GM18909 (cell line): ENCODE data around the gene MED1.
"Not testable (repeated sequence)": the region's sequence is repeated elsewhere in the genome, so short reads cannot be mapped to it uniquely, and the experiment has no call there.

Experiments
- ATAC-seq: cut with Tn5 transposase; IDR thresholded peaks from one replicate; pipeline ENCODE4 v1.9.1; 2021; ENCODE audit warnings: mild to moderate bottlenecking; ENCODE audit not compliant: unreplicated experiment, poor library complexity

Gene MED1

GRCh38 chr17:39376434-39376833 is 74.6 kb downstream of the MED1 start:
- ATAC-seq = no peak

- not testable (repeated sequence) for ATAC-seq
Measured at GRCh38 chr17:39367805-39368204, 83.3 kb downstream of the MED1 start.

DNA sequence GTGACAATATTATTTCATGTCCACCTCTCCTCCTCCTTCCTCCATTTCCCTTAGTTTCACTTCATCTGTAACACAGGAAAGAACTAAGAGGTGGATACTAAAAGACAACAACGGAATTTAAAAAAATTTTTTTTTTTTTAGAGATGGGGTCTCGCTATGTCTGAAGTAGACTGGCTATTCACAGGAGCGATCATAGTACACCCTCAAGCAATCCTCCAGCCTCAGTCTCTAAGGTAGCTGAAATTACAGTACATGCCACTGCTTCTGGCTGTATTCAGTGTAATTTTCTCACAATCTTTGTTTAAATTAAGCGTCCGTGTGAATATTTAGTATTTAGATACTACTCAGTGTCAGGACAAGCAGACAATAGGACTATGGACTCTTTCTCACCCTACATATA is 85.2 kb downstream of the MED1 start:
- no peak for ATAC-seq

DNA sequence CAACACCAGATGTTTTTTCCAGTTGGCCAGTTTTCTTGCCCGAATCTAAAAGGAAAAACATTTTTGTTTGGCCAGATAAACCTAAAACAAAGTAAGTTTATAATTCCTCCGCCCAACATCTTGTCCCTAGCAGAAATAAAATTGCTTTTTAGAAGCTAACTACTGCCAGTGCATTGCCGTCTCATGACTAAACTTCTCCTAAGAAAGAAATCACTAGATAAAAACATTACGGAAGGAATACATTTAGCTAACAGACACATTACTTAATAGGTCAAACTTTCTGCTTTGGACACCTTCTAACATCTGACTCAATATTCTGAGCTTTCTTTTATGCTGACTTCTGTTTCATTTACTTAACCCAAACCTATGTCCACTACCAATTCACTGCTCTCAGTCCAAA is 85.8 kb downstream of the MED1 start:
- ATAC-seq = no peak

- ATAC-seq = no peak
Measured at GRCh38 chr17:39364236-39365025, 86.6 kb downstream of the MED1 start.

DNA sequence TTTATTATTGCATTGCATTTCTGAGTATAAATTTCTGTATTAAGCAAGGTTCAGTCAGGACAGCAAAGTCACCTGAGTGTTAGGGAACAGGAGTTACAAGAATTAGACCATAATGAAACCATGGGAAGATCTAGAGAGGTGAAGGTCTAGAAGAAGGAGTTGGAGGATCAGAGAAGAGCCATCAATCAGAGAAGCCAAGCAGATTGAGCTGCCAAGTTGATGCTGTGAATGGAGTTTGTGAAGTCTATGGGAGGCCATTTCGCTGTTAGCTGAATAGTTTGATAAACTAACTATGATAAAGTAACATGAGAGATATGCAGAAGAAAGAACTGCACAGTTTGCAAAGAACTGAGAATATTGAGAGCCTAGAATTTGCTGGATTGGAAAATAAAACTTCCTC is 90.0 kb downstream of the MED1 start:
- ATAC-seq = no peak

DNA sequence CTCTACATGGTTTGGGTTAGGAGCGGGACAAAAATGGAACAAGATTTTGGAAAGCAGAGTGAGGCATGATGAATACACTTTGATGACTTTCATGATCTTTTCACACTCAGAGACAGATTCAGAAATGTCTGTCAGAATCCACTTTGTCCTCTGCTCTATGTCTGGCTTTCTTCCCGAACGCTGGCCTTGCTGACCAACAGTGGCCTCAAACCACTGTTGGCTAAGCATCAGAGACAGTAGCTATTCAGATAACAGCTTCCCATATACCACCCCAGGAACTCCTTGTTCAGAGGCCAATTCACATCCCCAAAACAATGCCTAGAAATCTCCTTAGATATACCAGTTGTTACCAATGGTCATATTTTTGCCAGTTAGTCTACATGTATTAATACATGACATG is 90.5 kb downstream of the MED1 start:
- ATAC-seq = no peak

GRCh38 chr17:39359994-39360393 is 91.1 kb downstream of the MED1 start:
- no peak for ATAC-seq

GRCh38 chr17:39357986-39358385 is 93.1 kb downstream of the MED1 start:
- ATAC-seq = no peak

DNA sequence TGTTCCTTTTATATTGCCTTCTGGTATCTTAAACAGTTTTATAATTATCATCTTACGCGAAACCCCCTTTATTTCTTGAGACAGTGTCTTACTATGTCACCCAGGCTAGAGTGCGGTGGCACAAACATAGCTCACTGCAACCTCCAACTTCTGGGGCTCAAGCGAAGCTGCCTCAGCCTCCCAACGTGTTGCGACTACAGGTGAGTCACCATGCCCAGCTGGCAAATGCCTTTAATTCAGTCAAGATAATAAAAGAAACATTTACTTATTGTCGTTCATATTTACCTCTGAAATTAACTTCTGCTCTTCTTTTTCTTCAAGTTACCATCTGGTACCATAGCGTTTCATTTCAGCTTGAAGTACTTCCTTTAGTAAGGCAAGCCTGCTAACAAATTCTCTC is 93.6 kb downstream of the MED1 start:
- no peak for ATAC-seq
